NCI-H1694 treated with DMSO at 0.1 percent for 48 hours (cell line): ENCODE data around the gene EPC2.
A peak's percentile ranks its signal among the peaks of the same experiment; 100 is the strongest.

Experiments
- DNase-seq: peaks from one replicate; lab custom pipeline; 2025; lab: John Stamatoyannopoulos, UW

The EPC2 gene

GRCh38 chr2:148810081-148810480 is 165.5 kb downstream of the EPC2 start:
- no peak for DNase-seq

GRCh38 chr2:148812306-148812705 is 167.8 kb downstream of the EPC2 start:
- DNase-seq, result peak; percentile 45

GRCh38 chr2:148813603-148814065 is 169.1 kb downstream of the EPC2 start:
- DNase-seq, result no peak

GRCh38 chr2:148814143-148814859 is 169.8 kb downstream of the EPC2 start:
- no peak for DNase-seq

GRCh38 chr2:148814860-148815419 is 170.4 kb downstream of the EPC2 start:
- no peak for DNase-seq

GRCh38 chr2:148816176-148816575 is 171.6 kb downstream of the EPC2 start:
- no peak for DNase-seq

GRCh38 chr2:148817210-148817708 is 172.7 kb downstream of the EPC2 start:
- DNase-seq, result peak; percentile 56

GRCh38 chr2:148819019-148819585 is 174.6 kb downstream of the EPC2 start:
- DNase-seq, result no peak

GRCh38 chr2:148824190-148824589 is 179.6 kb downstream of the EPC2 start:
- DNase-seq, result no peak

- DNase-seq, result no peak
Measured at GRCh38 chr2:148826791-148827190, 182.2 kb downstream of the EPC2 start.

- no peak for DNase-seq
Measured at GRCh38 chr2:148828941-148829340, 184.4 kb downstream of the EPC2 start.

GRCh38 chr2:148829618-148830017 is 185.1 kb downstream of the EPC2 start:
- DNase-seq, result no peak

- no peak for DNase-seq
Measured at GRCh38 chr2:148832637-148833036, 188.1 kb downstream of the EPC2 start.
